OCI-LY7 (cell line): Measurements from ENCODE around the gene MRPL40. TPM values are rescaled to one million over a fixed set of nuclear protein-coding genes. Genes with fewer than 3 reads are reported as not detected.

Source experiments
- BruUV-seq: library from RNA; stranded (reverse); fragments of 400-500 nt; replicated peaks from 2 replicates; lab custom pipeline; 2021; lab: Mats Ljungman, UMichigan
- CTCF ChIA-PET: fragments of 300-600 bp; sonication (Branson Sonifier 250); formaldehyde crosslinking; loops from one replicate; lab custom pipeline; 2022; ENCODE audit warnings: antibody characterized with exemption; ENCODE audit not compliant: unreplicated experiment; lab: Charles Lee
- POLR2A ChIA-PET: fragments of 300-600 bp; sonication (Branson Sonifier 250); formaldehyde crosslinking; loops from one replicate; lab custom pipeline; 2022; ENCODE audit warnings: antibody characterized with exemption; lab: Charles Lee
- DNase-seq: peaks from one replicate; pipeline ENCODE4 v3.0.0-alpha.2; 2015; ENCODE audit warnings: low spot score
- H2AFZ ChIP-seq: fragments of 200-600 bp; sonication (generic), shearing (Covaris generic); 2 replicates; pipeline ENCODE4 v1.6.1; 2014; ENCODE audit warnings: mild to moderate bottlenecking, antibody characterized with exemption, low read length, moderate library complexity
- H3K27ac ChIP-seq: fragments of 200-600 bp; sonication (generic); 2 replicates; pipeline ENCODE4 v1.5.1; 2014; ENCODE audit warnings: mixed run types, low read depth, mild to moderate bottlenecking, moderate library complexity, low read length, inconsistent platforms; ENCODE audit not compliant: poor library complexity, severe bottlenecking
- H3K36me3 ChIP-seq: fragments of 200-600 bp; sonication (generic); 2 replicates; pipeline ENCODE4 v1.6.1; 2014; ENCODE audit warnings: mild to moderate bottlenecking, antibody characterized with exemption, low read length, moderate library complexity, mixed read lengths; ENCODE audit not compliant: insufficient read depth
- H3K4me1 ChIP-seq: fragments of 200-600 bp; sonication (generic); 2 replicates; pipeline ENCODE4 v1.5.1; 2014; ENCODE audit warnings: mild to moderate bottlenecking, low read length; ENCODE audit not compliant: insufficient read depth, poor library complexity, severe bottlenecking
- H3K4me2 ChIP-seq: fragments of 200-600 bp; sonication (generic); 2 replicates; pipeline ENCODE4 v1.6.1; 2014; ENCODE audit warnings: mild to moderate bottlenecking, low read length
- H3K4me3 ChIP-seq: fragments of 200-600 bp; sonication (generic); 2 replicates; pipeline ENCODE4 v1.5.1; 2014; ENCODE audit warnings: mild to moderate bottlenecking, low read depth, low read length; ENCODE audit not compliant: poor library complexity, severe bottlenecking
- H3K79me2 ChIP-seq: fragments of 200-600 bp; sonication (generic); 2 replicates; pipeline ENCODE4 v1.6.1; 2016; ENCODE audit warnings: low read depth, mild to moderate bottlenecking, low read length, moderate library complexity, mixed read lengths; ENCODE audit not compliant: insufficient read depth
- H3K9me2 ChIP-seq: fragments of 200-600 bp; sonication (generic); 2 replicates; pipeline ENCODE4 v1.6.1; 2016; ENCODE audit warnings: mild to moderate bottlenecking, low read length, mixed read lengths; ENCODE audit not compliant: insufficient read depth
- H3K9me3 ChIP-seq: fragments of 200-600 bp; sonication (generic); 2 replicates; pipeline ENCODE4 v1.6.1; 2014; ENCODE audit warnings: mild to moderate bottlenecking, mixed run types, low read length, mixed read lengths
- H4K20me1 ChIP-seq: fragments of 200-600 bp; sonication (generic); 2 replicates; pipeline ENCODE4 v1.6.1; 2014; ENCODE audit warnings: mild to moderate bottlenecking, antibody characterized with exemption, low read length, moderate library complexity, mixed read lengths; ENCODE audit not compliant: insufficient read depth
- EZH2phosphoT487 ChIP-seq: fragments of 200-600 bp; sonication (generic); IDR thresholded peaks from 2 replicates; pipeline ENCODE4 v1.6.1; 2018; ENCODE audit warnings: low read depth, borderline replicate concordance, mild to moderate bottlenecking, mixed run types, antibody characterized with exemption, low read length, moderate library complexity, mixed read lengths
- intact Hi-C: fragments of 100-400 bp; cut with micrococcal nuclease; formaldehyde crosslinking; loops from one replicate; pipeline ENCODE4 v1.10.0; 2022; ENCODE audit not compliant: unreplicated experiment
- total RNA-seq, 2 experiments: library from RNA; depleted of rRNA in 1 of 2; stranded (reverse); fragments of >200 nt in 1 of 2; shearing (Covaris generic) in 1 of 2; gene quantifications; 2 replicates each; pipeline ENCODE4 v1.2.3, GENCODE V29; 2014 to 2022
- TF ChIP-seq, protein P1 (sequence below): fragments of 200-600 bp; sonication (generic); conservative IDR thresholded peaks from 2 replicates; pipeline ENCODE4 v1.5.1; 2014; ENCODE audit warnings: mild to moderate bottlenecking, antibody characterized with exemption, low read length, moderate library complexity, mixed read lengths

The MRPL40 gene
- total RNA-seq, 2 experiments from 2014 or later: 38.5 to 45.6 TPM

GRCh38 chr22:19446603-19447329 lies 14.4 kb downstream of the MRPL40 start:
- POLR2A ChIA-PET: interaction anchor here (1.0 kb wide), 1 partner anchor 13 kb away, joined by 3 read pairs; no protein-coding TSS in a partner anchor
- no peak for DNase-seq
- CTCF ChIA-PET: no interaction called here
- peak overlapping the region; percentile 71 for H3K27ac ChIP-seq
- no peaks in the 10 kb centered on the region for H3K9me2 ChIP-seq
- H4K20me1 ChIP-seq: peaks cover 20% of the 10 kb centered on the region
- H3K9me3 ChIP-seq: no peaks in the 10 kb centered on the region
- H3K4me3 ChIP-seq: peak overlapping the region; percentile 91
- H2AFZ ChIP-seq: peak overlapping the region; percentile 75; the same call in 1 of the 2 replicates
- peaks cover 27% of the 10 kb centered on the region for H3K4me1 ChIP-seq
- intact Hi-C loops: loop anchor here (5.0 kb wide), 4 partner anchors 36 to 1369 kb away; partner anchors contain the start of genes PEX26 and SLC25A1
- H3K36me3 ChIP-seq: peaks cover 77% of the 10 kb centered on the region
- TF ChIP-seq EZH2phosphoT487: no peak
- TF ChIP-seq, protein P1, sequence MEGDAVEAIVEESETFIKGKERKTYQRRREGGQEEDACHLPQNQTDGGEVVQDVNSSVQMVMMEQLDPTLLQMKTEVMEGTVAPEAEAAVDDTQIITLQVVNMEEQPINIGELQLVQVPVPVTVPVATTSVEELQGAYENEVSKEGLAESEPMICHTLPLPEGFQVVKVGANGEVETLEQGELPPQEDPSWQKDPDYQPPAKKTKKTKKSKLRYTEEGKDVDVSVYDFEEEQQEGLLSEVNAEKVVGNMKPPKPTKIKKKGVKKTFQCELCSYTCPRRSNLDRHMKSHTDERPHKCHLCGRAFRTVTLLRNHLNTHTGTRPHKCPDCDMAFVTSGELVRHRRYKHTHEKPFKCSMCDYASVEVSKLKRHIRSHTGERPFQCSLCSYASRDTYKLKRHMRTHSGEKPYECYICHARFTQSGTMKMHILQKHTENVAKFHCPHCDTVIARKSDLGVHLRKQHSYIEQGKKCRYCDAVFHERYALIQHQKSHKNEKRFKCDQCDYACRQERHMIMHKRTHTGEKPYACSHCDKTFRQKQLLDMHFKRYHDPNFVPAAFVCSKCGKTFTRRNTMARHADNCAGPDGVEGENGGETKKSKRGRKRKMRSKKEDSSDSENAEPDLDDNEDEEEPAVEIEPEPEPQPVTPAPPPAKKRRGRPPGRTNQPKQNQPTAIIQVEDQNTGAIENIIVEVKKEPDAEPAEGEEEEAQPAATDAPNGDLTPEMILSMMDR: no peak
- peaks cover 60% of the 10 kb centered on the region for H3K79me2 ChIP-seq
- H3K4me2 ChIP-seq: peak overlapping the region; percentile 71
- BruUV-seq: no TSS peak

GRCh38 chr22:19447330-19448075 lies 15.2 kb downstream of the MRPL40 start, which contains the start of gene C22orf39:
Gene C22orf39, minus strand, starts transcription at chr22:19447711. Its CDS starts 23 bp downstream, at chr22:19447688.
- H3K27ac ChIP-seq: peak within 1 kb of the TSS; percentile 71
- intact Hi-C loops: loop anchor here (2.0 to 5.0 kb wide), 5 partner anchors 21 to 1370 kb away; partner anchors contain the start of genes PEX26 and SLC25A1
- H3K4me2 ChIP-seq: peak within 1 kb of the TSS; percentile 71
- CTCF ChIA-PET: no interaction called here
- no peak for TF ChIP-seq EZH2phosphoT487
- TF ChIP-seq, protein P1: no peak
- POLR2A ChIA-PET: interaction anchor here (0.5 to 1.0 kb wide), 2 partner anchors 14 to 1769 kb away, joined by 3 to 4 read pairs; no protein-coding TSS in a partner anchor
- H3K79me2 ChIP-seq: peaks cover 54% of the 10 kb centered on the region
- peaks cover 17% of the 10 kb centered on the region; the same call in 1 of the 2 replicates for H4K20me1 ChIP-seq
- no TSS peak for BruUV-seq
- no peaks in the 10 kb centered on the region for H3K9me3 ChIP-seq
- peaks cover 78% of the 10 kb centered on the region for H3K36me3 ChIP-seq
- H3K4me1 ChIP-seq: peaks cover 27% of the 10 kb centered on the region
- H3K9me2 ChIP-seq: no peaks in the 10 kb centered on the region
- peak; percentile 95 for DNase-seq
- peak within 1 kb of the TSS; percentile 75 for H2AFZ ChIP-seq
- peak within 1 kb of the TSS; percentile 91 for H3K4me3 ChIP-seq
